ENCODE results near the gene ARHGAP15.

DNA sequence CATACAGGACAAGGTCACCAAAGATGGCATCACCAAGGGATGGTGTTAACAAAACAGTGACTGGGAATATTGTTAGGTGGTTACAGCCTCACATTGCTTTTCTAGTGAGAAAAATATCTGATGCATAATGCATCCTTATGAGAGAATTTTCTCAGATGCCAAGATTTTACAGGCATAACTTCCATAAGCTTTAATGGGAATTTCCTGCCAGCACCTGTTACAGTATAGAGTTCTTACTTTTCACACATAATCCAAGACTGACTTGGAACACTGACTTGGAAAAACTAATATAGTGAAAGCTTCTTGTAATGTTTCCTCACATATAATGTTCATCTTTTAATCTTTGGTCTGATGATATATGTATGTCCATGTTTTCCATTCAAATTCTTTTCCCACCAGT lies 402.8 kb downstream of the ARHGAP15 start:
- TF ChIP-seq, protein P1, sequence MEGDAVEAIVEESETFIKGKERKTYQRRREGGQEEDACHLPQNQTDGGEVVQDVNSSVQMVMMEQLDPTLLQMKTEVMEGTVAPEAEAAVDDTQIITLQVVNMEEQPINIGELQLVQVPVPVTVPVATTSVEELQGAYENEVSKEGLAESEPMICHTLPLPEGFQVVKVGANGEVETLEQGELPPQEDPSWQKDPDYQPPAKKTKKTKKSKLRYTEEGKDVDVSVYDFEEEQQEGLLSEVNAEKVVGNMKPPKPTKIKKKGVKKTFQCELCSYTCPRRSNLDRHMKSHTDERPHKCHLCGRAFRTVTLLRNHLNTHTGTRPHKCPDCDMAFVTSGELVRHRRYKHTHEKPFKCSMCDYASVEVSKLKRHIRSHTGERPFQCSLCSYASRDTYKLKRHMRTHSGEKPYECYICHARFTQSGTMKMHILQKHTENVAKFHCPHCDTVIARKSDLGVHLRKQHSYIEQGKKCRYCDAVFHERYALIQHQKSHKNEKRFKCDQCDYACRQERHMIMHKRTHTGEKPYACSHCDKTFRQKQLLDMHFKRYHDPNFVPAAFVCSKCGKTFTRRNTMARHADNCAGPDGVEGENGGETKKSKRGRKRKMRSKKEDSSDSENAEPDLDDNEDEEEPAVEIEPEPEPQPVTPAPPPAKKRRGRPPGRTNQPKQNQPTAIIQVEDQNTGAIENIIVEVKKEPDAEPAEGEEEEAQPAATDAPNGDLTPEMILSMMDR (IDR thresholded peaks at IDR 0.05; ENCODE audit: low read length), result no peak
- TF ChIP-seq EZH2 (optimal IDR thresholded peaks at IDR 0.05; ENCODE audit: low read depth, low read length) (no peak), EZH2phosphoT487 (IDR thresholded peaks at IDR 0.05; ENCODE audit: low read length) (no peak)

Measured in MM.1S (cell line).